Nephron (organoid): ENCODE data around the gene TSC2.
"Not testable (repeated sequence)": the region's sequence is repeated elsewhere in the genome, so short reads cannot be mapped to it uniquely, and the experiment has no call there.

Source experiments
- H3K27ac Mint-ChIP-seq, 3 experiments: 2 replicates each; pipeline ENCODE4 v1.8.0; 2020; ENCODE audit warnings: mixed read lengths in 3 of 3, mild to moderate bottlenecking in 2 of 3, moderate library complexity in 1 of 3
- H3K27me3 Mint-ChIP-seq: 2 replicates; pipeline ENCODE4 v1.8.0; 2021; ENCODE audit warnings: low read depth, mild to moderate bottlenecking, moderate library complexity, mixed read lengths
- H3K36me3 Mint-ChIP-seq: 2 replicates; pipeline ENCODE4 v1.8.0; 2020; ENCODE audit warnings: low read depth, mixed read lengths
- H3K4me1 Mint-ChIP-seq: 2 replicates; pipeline ENCODE4 v1.8.0; 2020; ENCODE audit warnings: mixed read lengths
- H3K4me3 Mint-ChIP-seq, 3 experiments: 2 replicates each; pipeline ENCODE4 v1.8.0; 2020; ENCODE audit warnings: mild to moderate bottlenecking in 3 of 3, mixed read lengths in 3 of 3, moderate library complexity in 2 of 3
- H3K9me3 Mint-ChIP-seq: 2 replicates; pipeline ENCODE4 v1.8.0; 2020; ENCODE audit warnings: mixed read lengths

TSC2 gene

DNA sequence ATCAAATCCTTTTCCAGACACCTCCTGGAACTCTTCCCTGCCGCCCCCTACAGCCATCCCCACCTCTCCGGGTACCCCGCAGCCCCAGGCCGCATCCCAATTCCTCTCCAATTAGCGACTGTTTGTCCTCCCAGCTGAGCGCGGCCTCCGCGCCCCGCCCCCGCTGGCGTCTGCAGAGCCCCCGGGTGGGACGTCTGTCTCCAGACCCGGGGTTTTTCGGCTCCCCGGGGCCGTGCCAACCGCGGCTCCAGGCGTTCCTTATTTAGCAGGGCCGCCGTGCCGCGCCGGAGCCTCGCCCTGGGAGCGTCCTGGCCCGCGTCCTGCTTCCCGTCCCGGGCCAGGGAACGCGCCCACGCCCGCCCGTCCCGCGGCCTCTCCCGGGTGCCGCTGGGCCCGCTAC is 87.3 kb downstream of the TSC2 start:
- not testable (repeated sequence) for H3K27ac Mint-ChIP-seq, H3K9me3 Mint-ChIP-seq, H3K36me3 Mint-ChIP-seq, H3K27me3 Mint-ChIP-seq, H3K4me1 Mint-ChIP-seq
- peak overlapping the region; percentile 88 to 89 (median 88) for H3K4me3 Mint-ChIP-seq

DNA sequence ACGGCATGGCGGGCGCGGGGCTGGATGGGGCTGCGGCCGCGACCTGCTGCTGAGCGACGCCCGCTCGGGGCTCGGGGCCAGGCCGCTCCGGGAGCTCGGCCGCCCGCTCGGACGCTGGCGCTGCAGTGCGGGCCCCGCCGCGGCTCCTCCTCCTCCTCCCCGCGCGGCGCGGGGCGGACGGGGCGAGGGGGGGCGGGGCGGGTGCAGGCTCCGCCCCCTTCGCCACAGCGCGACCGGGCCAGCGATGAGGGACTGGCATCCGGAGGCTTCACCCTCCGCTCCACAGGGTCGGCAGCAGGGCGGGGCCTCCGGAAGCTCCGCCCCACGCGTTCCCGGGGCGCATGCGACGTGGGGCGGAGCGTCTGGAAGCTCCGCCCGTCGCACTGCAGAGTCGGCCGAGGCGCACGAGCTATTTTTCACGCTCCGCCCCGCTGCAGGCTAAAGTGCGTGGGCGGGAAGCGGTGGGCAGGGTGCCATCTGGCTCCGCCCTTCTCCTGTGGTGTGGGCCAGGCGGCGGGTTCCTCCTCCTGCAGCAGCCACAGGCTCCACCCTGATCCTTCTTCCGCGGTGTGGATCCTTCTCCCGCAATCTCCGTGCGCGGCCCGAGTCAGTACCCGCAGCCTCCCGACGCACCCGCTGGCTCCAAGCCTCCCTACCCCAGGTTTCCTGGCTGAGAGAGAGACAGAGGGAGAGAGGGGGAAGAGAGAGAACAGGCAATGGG is 88.1 kb downstream of the TSC2 start, which contains the start of gene PKD1:
Gene PKD1 (minus strand): TSS at position 129 of the 721 bp plus-strand sequence. CDS start 209 bp downstream, outside the sequence.
- H3K36me3 Mint-ChIP-seq, H3K9me3 Mint-ChIP-seq, H3K27me3 Mint-ChIP-seq: not testable (repeated sequence)
- Mint-ChIP-seq H3K27ac (peak within 1 kb of the TSS; percentile 85 to 92 (median 91)), H3K4me3 (peak within 1 kb of the TSS; percentile 89 to 93 (median 91)), H3K4me1 (peaks cover 10% of the 10 kb centered on the region)
